HepG2 (cell line): ENCODE data around the gene PTCD3. TPM values are rescaled to one million over a fixed set of nuclear protein-coding genes. Genes with fewer than 3 reads are reported as not detected.

ENCODE experiments used
- AHR ChIP-seq: IDR thresholded peaks from 2 replicates; pipeline ENCODE4 v1.6.1; 2018; ENCODE audit warnings: missing genetic modification reagents, missing compliant biosample characterization
- EED ChIP-seq: sonication (generic); formaldehyde crosslinking; IDR thresholded peaks from 2 replicates; pipeline ENCODE4 v1.5.0; 2020; ENCODE audit warnings: mild to moderate bottlenecking, missing genetic modification reagents
- FOXC1 ChIP-seq: sonication (generic); formaldehyde crosslinking; IDR thresholded peaks from 2 replicates; pipeline ENCODE4 v1.8.0; 2022; ENCODE audit warnings: mild to moderate bottlenecking, missing genetic modification reagents, borderline replicate concordance
- FOXO1 ChIP-seq: sonication (generic); formaldehyde crosslinking; IDR thresholded peaks from 2 replicates; pipeline ENCODE4 v1.4.0; 2020; ENCODE audit warnings: missing genetic modification reagents
- HOXA9 ChIP-seq: sonication (generic); formaldehyde crosslinking; IDR thresholded peaks from 2 replicates; pipeline ENCODE4 v1.8.1; 2022; ENCODE audit warnings: missing genetic modification reagents, mild to moderate bottlenecking, moderate library complexity, borderline replicate concordance
- IRF2 ChIP-seq: IDR thresholded peaks from 2 replicates; pipeline ENCODE4 v1.6.1; 2018; ENCODE audit warnings: missing genetic modification reagents, missing compliant biosample characterization
- MAZ ChIP-seq, 2 experiments: sonication (generic) in 1 of 2; formaldehyde crosslinking in 1 of 2; IDR thresholded peaks; 2 replicates each; pipeline versions ENCODE4 v1.5.0 to v1.6.1; 2012 to 2020; ENCODE audit warnings: low read depth in 2 of 2, mild to moderate bottlenecking in 2 of 2, borderline replicate concordance in 1 of 2, improper control_type of control experiment in 1 of 2, low read length in 1 of 2, missing genetic modification reagents in 1 of 2, moderate library complexity in 1 of 2
- MTA3 ChIP-seq: sonication (generic); formaldehyde crosslinking; IDR thresholded peaks from 2 replicates; pipeline ENCODE4 v1.4.0; 2020; ENCODE audit warnings: missing genetic modification reagents
- NAIF1 ChIP-seq: sonication (generic); formaldehyde crosslinking; IDR thresholded peaks from 2 replicates; pipeline ENCODE4 v1.5.0; 2020; ENCODE audit warnings: mild to moderate bottlenecking, missing genetic modification reagents, borderline replicate concordance
- NONO ChIP-seq, 2 experiments: fragments of 450-650 bp in 1 of 2; sonication (generic) in 1 of 2; formaldehyde crosslinking in 1 of 2; IDR thresholded peaks in 1 of 2; conservative IDR thresholded peaks in 1 of 2; 2 replicates each; pipeline versions ENCODE4 v1.6.1 to v1.8.0; 2017 to 2022; ENCODE audit warnings: mild to moderate bottlenecking in 1 of 2, missing genetic modification reagents in 1 of 2, moderate library complexity in 1 of 2
- NR2C2 ChIP-seq: sonication (generic); formaldehyde crosslinking; IDR thresholded peaks from 2 replicates; pipeline ENCODE4 v1.4.0; 2020; ENCODE audit warnings: missing genetic modification reagents, mild to moderate bottlenecking, moderate library complexity, borderline replicate concordance
- SP2 ChIP-seq: sonication (generic); formaldehyde crosslinking; IDR thresholded peaks from 2 replicates; pipeline ENCODE4 v1.5.1; 2020; ENCODE audit warnings: mild to moderate bottlenecking, missing genetic modification reagents
- ZBTB7A ChIP-seq: sonication (generic); formaldehyde crosslinking; IDR thresholded peaks from 2 replicates; pipeline ENCODE4 v1.8.0; 2022; ENCODE audit warnings: mild to moderate bottlenecking, missing genetic modification reagents
- ZNF234 ChIP-seq: sonication (generic); formaldehyde crosslinking; conservative IDR thresholded peaks from 2 replicates; pipeline ENCODE4 v1.5.1; 2020; ENCODE audit warnings: mild to moderate bottlenecking, missing genetic modification reagents
- ZNF354B ChIP-seq: sonication (generic); formaldehyde crosslinking; IDR thresholded peaks from 2 replicates; pipeline ENCODE4 v1.8.0; 2022; ENCODE audit warnings: mild to moderate bottlenecking, missing genetic modification reagents
- ZNF543 ChIP-seq: sonication (generic); formaldehyde crosslinking; IDR thresholded peaks from 2 replicates; pipeline ENCODE4 v1.4.0; 2020; ENCODE audit warnings: mild to moderate bottlenecking, missing genetic modification reagents
- ZNF644 ChIP-seq: IDR thresholded peaks from 2 replicates; pipeline ENCODE4 v1.6.1; 2016; ENCODE audit warnings: low read depth
- ZNF788 ChIP-seq: sonication (generic); formaldehyde crosslinking; IDR thresholded peaks from 2 replicates; pipeline ENCODE4 v1.5.0; 2020; ENCODE audit warnings: mild to moderate bottlenecking, missing genetic modification reagents, borderline replicate concordance
- polyA plus RNA-seq, 8 experiments: library from polyadenylated mRNA; depleted of rRNA in 3 of 8; stranded (reverse) in 7 of 8; unstranded in 1 of 8; fragments of >200 nt; fragmentation: Illumina TruSeq in 4 of 8; extraction: Trizol in 4 of 8; gene quantifications; 2 replicates each; pipeline versions ENCODE4 v1.2.1 to v1.2.3, GENCODE V29; 2011 to 2016; ENCODE audit warnings: low read depth in 4 of 8, missing spikeins in 1 of 8, mixed read lengths in 1 of 8; ENCODE audit not compliant: insufficient read depth in 1 of 8
- total RNA-seq, 5 experiments: library from RNA; depleted of rRNA; stranded (reverse); fragments of >200 nt; fragmentation: Illumina TruSeq; extraction: Trizol; gene quantifications; 2 replicates each; pipeline ENCODE4 v1.2.3, GENCODE V29; 2016; ENCODE audit warnings: low read depth in 1 of 5
- TF ChIP-seq, protein P1 (sequence below): sonication (generic); formaldehyde crosslinking; IDR thresholded peaks from 2 replicates; pipeline ENCODE4 v1.5.0; 2020; ENCODE audit warnings: mild to moderate bottlenecking, missing genetic modification reagents
- TF ChIP-seq, protein P2 (sequence below): sonication (generic); formaldehyde crosslinking; conservative IDR thresholded peaks from 2 replicates; pipeline ENCODE4 v1.4.0; 2020; ENCODE audit warnings: missing genetic modification reagents
- TF ChIP-seq, protein P3 (sequence below): sonication (generic); formaldehyde crosslinking; IDR thresholded peaks from 2 replicates; pipeline ENCODE4 v1.4.0; 2020; ENCODE audit warnings: mild to moderate bottlenecking, low read depth, missing genetic modification reagents
- TF ChIP-seq, protein P4 (sequence below): sonication (generic); formaldehyde crosslinking; IDR thresholded peaks from 2 replicates; pipeline ENCODE4 v1.5.1; 2020; ENCODE audit warnings: mild to moderate bottlenecking, missing genetic modification reagents, moderate library complexity

Gene PTCD3
- total and polyA plus RNA-seq, 2 of the 13 experiments (the other 11 are each of a cell fraction or from before 2014, with no cell fraction given) = 124 to 309 TPM

DNA sequence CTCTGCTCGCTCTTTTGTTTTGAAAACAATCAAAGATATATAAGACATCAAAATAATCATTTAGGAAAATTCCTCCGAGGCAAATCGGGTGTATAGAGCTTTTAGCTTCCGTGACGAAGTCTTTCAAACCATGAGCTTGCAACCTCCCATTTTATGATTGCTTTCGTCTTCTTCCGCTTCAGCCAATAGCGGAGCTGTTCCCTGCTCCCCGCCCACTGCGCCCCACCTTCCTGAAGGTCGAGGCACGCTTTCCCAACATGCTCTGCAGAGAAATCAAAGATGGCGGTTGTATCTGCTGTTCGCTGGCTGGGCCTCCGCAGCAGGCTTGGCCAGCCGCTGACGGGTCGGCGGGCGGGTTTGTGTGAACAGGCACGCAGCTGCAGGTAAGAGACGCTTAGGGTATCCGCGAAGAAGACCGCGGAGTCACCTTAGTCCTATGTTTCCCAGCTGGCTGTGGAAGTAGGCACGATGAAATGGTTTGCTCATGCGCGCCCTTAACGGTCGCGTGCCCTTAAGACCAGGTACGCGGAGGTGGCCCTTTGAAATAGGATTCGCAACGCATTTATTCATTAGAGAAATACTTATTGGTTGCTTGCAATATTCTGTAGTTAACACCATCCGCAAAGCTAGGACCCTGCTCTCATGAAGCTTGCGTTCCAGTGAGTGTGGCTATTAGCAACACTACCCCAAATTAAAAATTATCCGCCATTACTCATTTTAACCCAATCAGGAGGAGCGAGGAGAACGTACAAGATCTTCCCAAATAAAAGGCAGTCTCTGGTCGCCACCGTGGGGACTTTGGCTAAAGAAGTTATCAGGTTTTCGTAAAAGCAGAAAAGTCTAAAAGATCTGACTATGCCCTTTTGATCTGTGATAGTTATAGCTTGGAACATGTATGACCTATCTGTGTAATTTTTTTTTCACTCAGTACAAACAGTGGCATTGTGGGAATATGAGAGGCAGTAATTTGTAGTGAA, at the start of gene PTCD3 (continued):
- TF ChIP-seq SP2 (CRISPR knock-in tag) (peak; percentile 61), EED (CRISPR knock-in tag) (peak; percentile 92), ZNF644 (no peak), MAZ (IDR thresholded peaks at IDR 0.05; ENCODE audit: borderline replicate concordance, low read depth, low read length) (peak; percentile 61; the same call in 1 of the 2 replicates), MAZ (CRISPR knock-in tag; IDR thresholded peaks at IDR 0.05; ENCODE audit: low read depth) (peak; percentile 88), NR2C2 (peak; percentile 95), ZBTB7A (no peak), MTA3 (CRISPR knock-in tag) (no peak), NAIF1 (peak; percentile 99), AHR (CRISPR knock-in tag) (no peak; the same call in 1 of the 2 replicates), HOXA9 (no peak; the same call in 1 of the 2 replicates), FOXO1 (CRISPR knock-in tag) (peak; percentile 73), IRF2 (CRISPR knock-in tag) (peak; percentile 76), ZNF788 (CRISPR knock-in tag) (peak; percentile 92), ZNF234 (no peak), FOXC1 (peak; percentile 94; the same call in 1 of the 2 replicates), ZNF354B (CRISPR knock-in tag) (no peak), NONO (IDR thresholded peaks at IDR 0.05) (no peak; the same call in 1 of the 2 replicates), NONO (CRISPR knock-in tag; conservative IDR thresholded peaks at IDR 0.05) (peak; percentile 77; the same call in 1 of the 2 replicates), ZNF543 (no peak; the same call in 1 of the 2 replicates)
- TF ChIP-seq, protein P1, sequence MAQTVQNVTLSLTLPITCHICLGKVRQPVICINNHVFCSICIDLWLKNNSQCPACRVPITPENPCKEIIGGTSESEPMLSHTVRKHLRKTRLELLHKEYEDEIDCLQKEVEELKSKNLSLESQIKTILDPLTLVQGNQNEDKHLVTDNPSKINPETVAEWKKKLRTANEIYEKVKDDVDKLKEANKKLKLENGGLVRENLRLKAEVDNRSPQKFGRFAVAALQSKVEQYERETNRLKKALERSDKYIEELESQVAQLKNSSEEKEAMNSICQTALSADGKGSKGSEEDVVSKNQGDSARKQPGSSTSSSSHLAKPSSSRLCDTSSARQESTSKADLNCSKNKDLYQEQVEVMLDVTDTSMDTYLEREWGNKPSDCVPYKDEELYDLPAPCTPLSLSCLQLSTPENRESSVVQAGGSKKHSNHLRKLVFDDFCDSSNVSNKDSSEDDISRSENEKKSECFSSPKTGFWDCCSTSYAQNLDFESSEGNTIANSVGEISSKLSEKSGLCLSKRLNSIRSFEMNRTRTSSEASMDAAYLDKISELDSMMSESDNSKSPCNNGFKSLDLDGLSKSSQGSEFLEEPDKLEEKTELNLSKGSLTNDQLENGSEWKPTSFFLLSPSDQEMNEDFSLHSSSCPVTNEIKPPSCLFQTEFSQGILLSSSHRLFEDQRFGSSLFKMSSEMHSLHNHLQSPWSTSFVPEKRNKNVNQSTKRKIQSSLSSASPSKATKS (CRISPR knock-in tag) = no peak
- TF ChIP-seq, protein P2, sequence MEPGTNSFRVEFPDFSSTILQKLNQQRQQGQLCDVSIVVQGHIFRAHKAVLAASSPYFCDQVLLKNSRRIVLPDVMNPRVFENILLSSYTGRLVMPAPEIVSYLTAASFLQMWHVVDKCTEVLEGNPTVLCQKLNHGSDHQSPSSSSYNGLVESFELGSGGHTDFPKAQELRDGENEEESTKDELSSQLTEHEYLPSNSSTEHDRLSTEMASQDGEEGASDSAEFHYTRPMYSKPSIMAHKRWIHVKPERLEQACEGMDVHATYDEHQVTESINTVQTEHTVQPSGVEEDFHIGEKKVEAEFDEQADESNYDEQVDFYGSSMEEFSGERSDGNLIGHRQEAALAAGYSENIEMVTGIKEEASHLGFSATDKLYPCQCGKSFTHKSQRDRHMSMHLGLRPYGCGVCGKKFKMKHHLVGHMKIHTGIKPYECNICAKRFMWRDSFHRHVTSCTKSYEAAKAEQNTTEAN (CRISPR knock-in tag) = 0 out of 2 replicates have a peak, but pooled peaks have one; percentile 53
- TF ChIP-seq, protein P3, sequence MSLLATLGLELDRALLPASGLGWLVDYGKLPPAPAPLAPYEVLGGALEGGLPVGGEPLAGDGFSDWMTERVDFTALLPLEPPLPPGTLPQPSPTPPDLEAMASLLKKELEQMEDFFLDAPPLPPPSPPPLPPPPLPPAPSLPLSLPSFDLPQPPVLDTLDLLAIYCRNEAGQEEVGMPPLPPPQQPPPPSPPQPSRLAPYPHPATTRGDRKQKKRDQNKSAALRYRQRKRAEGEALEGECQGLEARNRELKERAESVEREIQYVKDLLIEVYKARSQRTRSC (CRISPR knock-in tag) = no peak
- TF ChIP-seq, protein P4, sequence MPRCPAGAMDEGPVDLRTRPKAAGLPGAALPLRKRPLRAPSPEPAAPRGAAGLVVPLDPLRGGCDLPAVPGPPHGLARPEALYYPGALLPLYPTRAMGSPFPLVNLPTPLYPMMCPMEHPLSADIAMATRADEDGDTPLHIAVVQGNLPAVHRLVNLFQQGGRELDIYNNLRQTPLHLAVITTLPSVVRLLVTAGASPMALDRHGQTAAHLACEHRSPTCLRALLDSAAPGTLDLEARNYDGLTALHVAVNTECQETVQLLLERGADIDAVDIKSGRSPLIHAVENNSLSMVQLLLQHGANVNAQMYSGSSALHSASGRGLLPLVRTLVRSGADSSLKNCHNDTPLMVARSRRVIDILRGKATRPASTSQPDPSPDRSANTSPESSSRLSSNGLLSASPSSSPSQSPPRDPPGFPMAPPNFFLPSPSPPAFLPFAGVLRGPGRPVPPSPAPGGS (CRISPR knock-in tag) = peak; percentile 41; the same call in 1 of the 2 replicates
